ENCODE results near the gene DLX3. TPM values are rescaled to one million over a fixed set of nuclear protein-coding genes. Genes with fewer than 3 reads are reported as not detected.

Gene DLX3
- total RNA-seq, 1 experiment from 2014 or later, result 0.74 TPM

GRCh38 chr17:49984776-49985175 is 10.2 kb downstream of the DLX3 start:
- ChIA-PET CTCF (interaction anchor here (1.3 to 1.8 kb wide), 3 partner anchors 12 to 105 kb away, joined by 4 to 8 read pairs (median 5); no protein-coding TSS in a partner anchor), POLR2A (interaction anchor here (1.2 kb wide), 1 partner anchor 109 kb away, joined by 3 read pairs; no protein-coding TSS in a partner anchor)
- Mint-ChIP-seq H3K36me3 (no peaks in the 10 kb centered on the region), H3K9me3 (no peaks in the 10 kb centered on the region), H3K4me1 (peaks cover 34% of the 10 kb centered on the region), H3K27ac (no peak overlapping the region), H3K4me3 (no peak overlapping the region), H3K27me3 (ENCODE audit: low read depth) (peaks cover 93% of the 10 kb centered on the region)
- TF ChIP-seq E2F4 (CRISPR knock-in tag; IDR thresholded peaks at IDR 0.05; ENCODE audit: borderline replicate concordance, low read depth) (no peak), FOXP1 (CRISPR knock-in tag; IDR thresholded peaks at IDR 0.05; ENCODE audit: borderline replicate concordance) (no peak), ZBTB43 (CRISPR knock-in tag; IDR thresholded peaks at IDR 0.05) (no peak), ZNF423 (CRISPR knock-in tag; IDR thresholded peaks at IDR 0.05) (no peak), IRF2 (CRISPR knock-in tag; IDR thresholded peaks at IDR 0.05; ENCODE audit: borderline replicate concordance, low read depth) (no peak), AFF4 (CRISPR knock-in tag; IDR thresholded peaks at IDR 0.05; ENCODE audit: borderline replicate concordance) (no peak), JUN (CRISPR knock-in tag; IDR thresholded peaks at IDR 0.05) (no peak), MXD4 (CRISPR knock-in tag; IDR thresholded peaks at IDR 0.05; ENCODE audit: borderline replicate concordance) (no peak), SP1 (CRISPR knock-in tag; conservative IDR thresholded peaks at IDR 0.05) (no peak), ZBTB21 (CRISPR knock-in tag; IDR thresholded peaks at IDR 0.05; ENCODE audit: borderline replicate concordance) (no peak), NFYB (CRISPR knock-in tag; conservative IDR thresholded peaks at IDR 0.05; ENCODE audit: low read depth) (no peak), ZNF121 (CRISPR knock-in tag; IDR thresholded peaks at IDR 0.05) (no peak), ZNF219 (CRISPR knock-in tag; IDR thresholded peaks at IDR 0.05; ENCODE audit: borderline replicate concordance) (no peak), NR3C1 (CRISPR knock-in tag; conservative IDR thresholded peaks at IDR 0.05; ENCODE audit: low read depth) (no peak), STAT6 (CRISPR knock-in tag; conservative IDR thresholded peaks at IDR 0.05; ENCODE audit: low read depth) (no peak), GRHL2 (CRISPR knock-in tag; IDR thresholded peaks at IDR 0.05; ENCODE audit: insufficient replicate concordance, severe bottlenecking) (no peak), NFE2L1 (CRISPR knock-in tag; IDR thresholded peaks at IDR 0.05) (no peak)
- DNase-seq (ENCODE audit: low spot score) (no peak), ATAC-seq (no peak)

Data from WTC11 (cell line).